Measurements from ENCODE around the gene SLC6A3.

SLC6A3 gene

DNA sequence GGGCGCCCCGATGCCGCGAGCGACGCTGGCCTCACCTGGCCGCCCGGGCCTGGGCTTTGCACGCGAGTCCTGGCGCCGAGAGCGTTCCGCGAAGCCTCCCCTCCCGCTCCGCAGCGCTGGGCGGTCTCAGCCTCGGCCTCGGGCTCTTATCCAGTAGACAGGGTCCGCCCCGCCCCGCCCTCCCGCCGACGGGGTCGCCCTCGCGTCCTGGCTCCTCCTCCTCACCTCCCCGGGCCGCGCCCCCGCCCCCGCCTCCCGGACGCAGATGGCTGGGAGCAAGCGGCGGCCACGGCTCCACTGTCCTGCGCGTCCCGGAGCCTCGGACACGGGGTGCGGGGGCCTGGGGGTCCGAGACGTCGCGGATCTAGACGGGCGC is at the start of gene SLC6A3:
TSS of gene SLC6A3 (minus strand) at position 128 of the 376 bp plus-strand sequence. CDS start 2,243 bp downstream, outside the sequence.
- Histone ChIP-seq H3K36me3 (ENCODE audit: insufficient read depth) (no peaks in the 10 kb centered on the region), H3K4me1 (ENCODE audit: low read depth, poor library complexity, severe bottlenecking) (no peaks in the 10 kb centered on the region), H3K4me3 (IDR thresholded peaks at IDR 0.05; ENCODE audit: insufficient read depth, low read depth, low read length) (no peak within 1 kb of the TSS), H3K27ac (no peak within 1 kb of the TSS), H4K20me1 (ENCODE audit: insufficient read depth) (no peaks in the 10 kb centered on the region), H3K9ac (no peak within 1 kb of the TSS), H2AFZ (ENCODE audit: low read depth) (no peak within 1 kb of the TSS), H3K4me2 (no peak within 1 kb of the TSS), H3K27me3 (ENCODE audit: insufficient read depth, low read depth) (peaks cover 4% of the 10 kb centered on the region; the same call in 1 of the 2 replicates), H3K79me2 (ENCODE audit: insufficient read depth, low read depth) (no peaks in the 10 kb centered on the region)
- TF ChIP-seq, protein P1, sequence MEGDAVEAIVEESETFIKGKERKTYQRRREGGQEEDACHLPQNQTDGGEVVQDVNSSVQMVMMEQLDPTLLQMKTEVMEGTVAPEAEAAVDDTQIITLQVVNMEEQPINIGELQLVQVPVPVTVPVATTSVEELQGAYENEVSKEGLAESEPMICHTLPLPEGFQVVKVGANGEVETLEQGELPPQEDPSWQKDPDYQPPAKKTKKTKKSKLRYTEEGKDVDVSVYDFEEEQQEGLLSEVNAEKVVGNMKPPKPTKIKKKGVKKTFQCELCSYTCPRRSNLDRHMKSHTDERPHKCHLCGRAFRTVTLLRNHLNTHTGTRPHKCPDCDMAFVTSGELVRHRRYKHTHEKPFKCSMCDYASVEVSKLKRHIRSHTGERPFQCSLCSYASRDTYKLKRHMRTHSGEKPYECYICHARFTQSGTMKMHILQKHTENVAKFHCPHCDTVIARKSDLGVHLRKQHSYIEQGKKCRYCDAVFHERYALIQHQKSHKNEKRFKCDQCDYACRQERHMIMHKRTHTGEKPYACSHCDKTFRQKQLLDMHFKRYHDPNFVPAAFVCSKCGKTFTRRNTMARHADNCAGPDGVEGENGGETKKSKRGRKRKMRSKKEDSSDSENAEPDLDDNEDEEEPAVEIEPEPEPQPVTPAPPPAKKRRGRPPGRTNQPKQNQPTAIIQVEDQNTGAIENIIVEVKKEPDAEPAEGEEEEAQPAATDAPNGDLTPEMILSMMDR (conservative IDR thresholded peaks at IDR 0.05; ENCODE audit: low read depth, low read length) = no peak

DNA sequence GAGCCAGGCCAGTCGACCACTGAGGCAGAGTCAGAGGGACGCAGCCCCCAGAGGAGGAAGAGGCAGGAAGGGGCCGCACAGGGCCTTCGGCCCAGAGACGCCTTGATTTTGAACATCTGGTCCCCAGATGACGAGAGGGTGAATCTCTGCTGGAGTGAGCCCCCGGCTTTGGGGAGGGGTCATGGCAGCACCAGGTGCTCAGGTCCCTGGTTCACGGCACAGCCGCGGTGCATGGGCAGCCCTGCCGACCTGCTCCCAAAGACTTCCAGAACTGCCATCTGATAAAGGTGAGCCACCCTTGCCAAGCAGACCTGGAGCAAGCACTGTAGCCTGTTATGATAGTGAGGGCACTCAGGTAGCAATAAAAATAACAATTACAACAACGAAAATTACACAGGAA is 48.7 kb upstream of the SLC6A3 start:
- H4K20me1 ChIP-seq (ENCODE audit: insufficient read depth) = no peaks in the 10 kb centered on the region
- TF ChIP-seq, protein P1 (conservative IDR thresholded peaks at IDR 0.05; ENCODE audit: low read depth, low read length) = no peak

DNA sequence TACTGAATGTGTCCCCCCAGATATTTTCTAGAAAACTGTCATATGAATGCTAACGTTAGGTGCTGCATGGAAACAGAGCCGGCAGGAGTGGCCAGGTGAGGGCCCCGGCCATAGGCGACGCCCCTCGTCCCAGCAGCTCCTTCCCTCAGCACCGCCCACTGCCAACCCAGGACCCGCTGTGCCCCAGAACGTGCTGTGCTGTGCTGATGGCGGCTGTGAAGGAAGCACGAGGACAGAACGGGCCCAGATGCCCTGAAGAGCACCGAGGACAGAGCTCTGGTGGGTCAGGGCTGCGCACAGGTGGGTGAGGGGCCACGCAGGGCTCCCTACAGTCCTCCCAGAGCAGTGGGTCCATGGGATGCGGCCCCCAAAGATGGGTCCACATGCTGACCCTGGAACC is 48.2 kb upstream of the SLC6A3 start:
- Histone ChIP-seq H3K9ac (no peak overlapping the region), H3K27me3 (ENCODE audit: insufficient read depth, low read depth) (no peaks in the 10 kb centered on the region), H4K20me1 (ENCODE audit: insufficient read depth) (no peaks in the 10 kb centered on the region), H3K79me2 (ENCODE audit: insufficient read depth, low read depth) (peaks cover 30% of the 10 kb centered on the region), H2AFZ (ENCODE audit: low read depth) (no peak overlapping the region), H3K4me1 (ENCODE audit: low read depth, poor library complexity, severe bottlenecking) (peaks cover 57% of the 10 kb centered on the region), H3K4me3 (IDR thresholded peaks at IDR 0.05; ENCODE audit: insufficient read depth, low read depth, low read length) (no peak overlapping the region), H3K36me3 (ENCODE audit: insufficient read depth) (peaks cover 3% of the 10 kb centered on the region; the same call in 1 of the 2 replicates), H3K27ac (no peak overlapping the region), H3K4me2 (no peak overlapping the region)
- TF ChIP-seq, protein P1 (conservative IDR thresholded peaks at IDR 0.05; ENCODE audit: low read depth, low read length) = no peak

More for the DNA sequence above, 48.7 kb upstream of the SLC6A3 start:
- Histone ChIP-seq H3K4me1 (ENCODE audit: low read depth, poor library complexity, severe bottlenecking) (peaks cover 57% of the 10 kb centered on the region), H3K9ac (no peak overlapping the region), H3K4me2 (no peak overlapping the region), H3K36me3 (ENCODE audit: insufficient read depth) (peaks cover 3% of the 10 kb centered on the region; the same call in 1 of the 2 replicates), H3K4me3 (IDR thresholded peaks at IDR 0.05; ENCODE audit: insufficient read depth, low read depth, low read length) (no peak overlapping the region), H2AFZ (ENCODE audit: low read depth) (no peak overlapping the region), H3K27ac (no peak overlapping the region), H3K27me3 (ENCODE audit: insufficient read depth, low read depth) (no peaks in the 10 kb centered on the region), H3K79me2 (ENCODE audit: insufficient read depth, low read depth) (peaks cover 30% of the 10 kb centered on the region)

DNA sequence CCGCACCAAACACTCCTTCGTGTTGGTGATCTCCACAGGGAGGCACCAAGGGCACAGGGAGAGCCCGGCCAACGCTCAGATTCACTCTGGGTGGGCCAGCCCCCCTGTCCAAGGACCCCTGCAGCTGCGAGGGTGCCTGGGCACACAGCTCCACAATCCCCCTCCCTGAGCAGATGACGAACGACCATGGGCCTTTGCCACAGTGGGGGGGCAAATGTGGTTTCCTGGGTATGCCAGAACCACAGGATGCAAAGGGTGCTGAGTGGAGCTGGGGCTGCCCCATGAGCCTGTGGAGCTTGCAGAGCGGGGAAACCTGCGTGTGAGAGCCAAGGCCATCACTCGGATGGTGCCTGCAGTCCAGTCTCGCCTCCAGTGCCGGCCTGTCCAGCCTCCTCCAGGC is 47.5 kb upstream of the SLC6A3 start:
- Histone ChIP-seq H2AFZ (ENCODE audit: low read depth) (no peak overlapping the region), H3K27ac (no peak overlapping the region), H3K79me2 (ENCODE audit: insufficient read depth, low read depth) (peaks cover 30% of the 10 kb centered on the region), H3K4me2 (no peak overlapping the region), H3K4me3 (IDR thresholded peaks at IDR 0.05; ENCODE audit: insufficient read depth, low read depth, low read length) (no peak overlapping the region), H4K20me1 (ENCODE audit: insufficient read depth) (no peaks in the 10 kb centered on the region), H3K4me1 (ENCODE audit: low read depth, poor library complexity, severe bottlenecking) (peaks cover 57% of the 10 kb centered on the region), H3K27me3 (ENCODE audit: insufficient read depth, low read depth) (no peaks in the 10 kb centered on the region), H3K36me3 (ENCODE audit: insufficient read depth) (peaks cover 3% of the 10 kb centered on the region; the same call in 1 of the 2 replicates), H3K9ac (no peak overlapping the region)
- TF ChIP-seq, protein P1 (conservative IDR thresholded peaks at IDR 0.05; ENCODE audit: low read depth, low read length) = no peak
